Transverse colon (tissue), 4 donors: Measurements from ENCODE around the gene SEC61G. TPM values are rescaled to one million over a fixed set of nuclear protein-coding genes. Genes with fewer than 3 reads are reported as not detected.

ENCODE experiments used
- DNase-seq: peaks from one replicate; pipeline ENCODE4 v3.0.0-alpha.2; 2019
- H3K27ac ChIP-seq, 4 donors: fragments of 200-600 bp; sonication (generic); 2 replicates each; pipeline ENCODE4 v1.5.1; 2016 to 2018; ENCODE audit warnings: inconsistent platforms in 4 of 4
- H3K27me3 ChIP-seq: fragments of 200-600 bp; sonication (generic); 2 replicates; pipeline ENCODE4 v1.5.1; 2017; ENCODE audit warnings: inconsistent platforms
- H3K36me3 ChIP-seq, 4 donors: fragments of 200-600 bp; sonication (generic); 2 replicates each; pipeline ENCODE4 v1.5.1; 2017 to 2019; ENCODE audit warnings: inconsistent platforms in 4 of 4
- H3K4me1 ChIP-seq, 4 donors: fragments of 200-600 bp; sonication (generic); 2 replicates each; pipeline ENCODE4 v1.5.1; 2017 to 2020; ENCODE audit warnings: inconsistent platforms in 4 of 4
- H3K4me3 ChIP-seq, 4 donors: fragments of 200-600 bp; sonication (generic); 1 replicate in 1 of 4; 2 replicates in 3 of 4; pipeline versions ENCODE4 v1.5.1 to v1.6.1; 2017 to 2019; ENCODE audit warnings: inconsistent platforms in 4 of 4
- H3K9me3 ChIP-seq, 2 donors: fragments of 200-600 bp; sonication (generic); 2 replicates each; pipeline ENCODE4 v1.5.1; 2017 to 2019; ENCODE audit warnings: inconsistent platforms in 2 of 2
- CTCF ChIP-seq, 5 experiments: fragments of 200-600 bp in 3 of 5; fragments of 450-650 bp in 2 of 5; sonication (generic) in 3 of 5; IDR thresholded peaks; 1 replicate in 2 of 5; 2 replicates in 3 of 5; pipeline ENCODE4 v1.5.1; 2016 to 2017; ENCODE audit warnings: antibody characterized with exemption in 5 of 5, inconsistent platforms in 3 of 5, mild to moderate bottlenecking in 2 of 5, moderate library complexity in 1 of 5
- EP300 ChIP-seq: sonication (generic); formaldehyde crosslinking; IDR thresholded peaks from one replicate; pipeline ENCODE4 v1.6.1; 2017; ENCODE audit warnings: antibody characterized with exemption, low read depth
- POLR2A ChIP-seq: fragments of 450-650 bp; IDR thresholded peaks from one replicate; pipeline ENCODE4 v1.6.1; 2016; ENCODE audit warnings: antibody characterized with exemption, mild to moderate bottlenecking, moderate library complexity
- POLR2AphosphoS5 ChIP-seq, 3 donors: sonication (generic); formaldehyde crosslinking; IDR thresholded peaks; one replicate each; pipeline ENCODE4 v1.6.1; 2016; ENCODE audit warnings: antibody characterized with exemption in 3 of 3
- WGBS, 2 donors: methylation state at CpG; one replicate each; pipeline ENCODE4 v1.1.5; 2018; ENCODE audit warnings: low coverage in 1 of 2; 5-methylcytosine and 5-hydroxymethylcytosine counted together
- in situ Hi-C, 4 donors: fragments of 200-750 bp; cut with MboI; loops; one replicate each; pipeline versions ENCODE4 v1.15.0 to v1.15.1; 2017; ENCODE audit warnings: low sequenced_read_pairs in 3 of 4, low pct_ligation_motif_present in 1 of 4, low pct_unique_long_range_greater_than_20kb in 1 of 4
- intact Hi-C: fragments of 100-400 bp; cut with DNase I; formaldehyde crosslinking; loops from one replicate; pipeline ENCODE4 v1.15.1; 2023; ENCODE audit warnings: low total_unique reads
- total RNA-seq, 4 donors: library from RNA; depleted of rRNA; stranded (reverse); fragments of >200 nt; gene quantifications; one replicate each; pipeline ENCODE4 v1.1.0, GENCODE V29; 2016

Gene SEC61G
- total RNA-seq, 4 donors from 2014 or later: 33.6 to 247 (median 134) TPM

- Histone ChIP-seq H3K36me3 (no peaks in the 10 kb centered on the region), H3K27ac (no peak overlapping the region), H3K4me1 (no peaks in the 10 kb centered on the region), H3K4me3 (no peak overlapping the region), H3K27me3 (no peaks in the 10 kb centered on the region), H3K9me3 (no peaks in the 10 kb centered on the region)
- no peak for DNase-seq
- WGBS, 2 donors: 80 to 93% methylated on average over 1 to 10 of the region's 10 CpGs
- intact Hi-C loops: no loop called here
- in situ Hi-C loops: loop anchor here (10.0 to 25.0 kb wide), 3 partner anchors 230 to 482 kb away; partner anchors contain the start of gene EGFR (in 3 of the 4)
- TF ChIP-seq POLR2AphosphoS5 (IDR thresholded peaks at IDR 0.05) (no peak), POLR2A (no peak), CTCF (IDR thresholded peaks at IDR 0.05) (no peak), EP300 (no peak)
Observed at GRCh38 chr7:54782314-54782713, 23.3 kb upstream of the SEC61G start.

GRCh38 chr7:54781134-54781920 is 22.3 kb upstream of the SEC61G start:
- in situ Hi-C loops: loop anchor here (10.0 to 25.0 kb wide), 3 partner anchors 231 to 483 kb away; partner anchors contain the start of gene EGFR (in 3 of the 4)
- TF ChIP-seq CTCF (IDR thresholded peaks at IDR 0.05): no peak
- TF ChIP-seq POLR2AphosphoS5 (IDR thresholded peaks at IDR 0.05): no peak
- no peak for TF ChIP-seq EP300
- TF ChIP-seq POLR2A: no peak
- no peak overlapping the region for H3K4me3 ChIP-seq
- intact Hi-C loops: no loop called here
- no peak for DNase-seq
- H3K4me1 ChIP-seq: no peaks in the 10 kb centered on the region
- H3K27me3 ChIP-seq: no peaks in the 10 kb centered on the region
- 68 to 69% methylated on average over 7 to 8 of the region's 8 CpGs for WGBS, 2 donors
- H3K36me3 ChIP-seq: no peaks in the 10 kb centered on the region
- no peaks in the 10 kb centered on the region for H3K9me3 ChIP-seq
- no peak overlapping the region for H3K27ac ChIP-seq

GRCh38 chr7:54780490-54780889 is 21.5 kb upstream of the SEC61G start:
- no peak for TF ChIP-seq POLR2AphosphoS5 (IDR thresholded peaks at IDR 0.05)
- no peak for TF ChIP-seq POLR2A
- no peak for TF ChIP-seq CTCF (IDR thresholded peaks at IDR 0.05)
- TF ChIP-seq EP300: no peak
- no peaks in the 10 kb centered on the region for H3K27me3 ChIP-seq
- no peak overlapping the region for H3K4me3 ChIP-seq
- intact Hi-C loops: no loop called here
- no peaks in the 10 kb centered on the region for H3K9me3 ChIP-seq
- no peaks in the 10 kb centered on the region for H3K36me3 ChIP-seq
- 54 to 63% methylated on average over 5 of the region's 5 CpGs for WGBS, 2 donors
- no peak for DNase-seq
- no peak overlapping the region for H3K27ac ChIP-seq
- no peaks in the 10 kb centered on the region for H3K4me1 ChIP-seq
- in situ Hi-C loops: loop anchor here (10.0 to 25.0 kb wide), 3 partner anchors 232 to 484 kb away; partner anchors contain the start of gene EGFR (in 3 of the 4)

GRCh38 chr7:54778696-54779540 is 19.9 kb upstream of the SEC61G start:
- WGBS, 2 donors: 74 to 87% methylated on average over 6 to 7 of the region's 7 CpGs
- no peak for TF ChIP-seq EP300
- no peak for TF ChIP-seq CTCF (IDR thresholded peaks at IDR 0.05)
- no peak for TF ChIP-seq POLR2A
- no peak for TF ChIP-seq POLR2AphosphoS5 (IDR thresholded peaks at IDR 0.05)
- Histone ChIP-seq H3K36me3 (no peaks in the 10 kb centered on the region), H3K27ac (no peak overlapping the region), H3K9me3 (no peaks in the 10 kb centered on the region), H3K4me1 (peaks cover 0 to 2% (median 0%) of the 10 kb centered on the region in 4 donors), H3K4me3 (no peak overlapping the region), H3K27me3 (no peaks in the 10 kb centered on the region)
- no peak for DNase-seq
- in situ Hi-C loops: loop anchor here in 3 of 4 donors (25.0 kb wide), 1 partner anchor 233 kb away; the partner anchor contains the start of gene EGFR (in 3 of the 3)
- intact Hi-C loops: no loop called here
